A549 treated with ZK216348 at 1 μM for 4 hours (cell line): ENCODE data around the gene FASTK. TPM values are rescaled to one million over a fixed set of nuclear protein-coding genes. Genes with fewer than 3 reads are reported as not detected.

Source experiments
- total RNA-seq: library from RNA; stranded (reverse); fragments of 200-300 nt; extraction: Qiagen RNA extraction; gene quantifications from 5 replicates; pipeline ENCODE4 v1.2.3, GENCODE V29; 2022; ENCODE audit warnings: low read depth

Gene FASTK
- total RNA-seq = 40.8 to 89.4 TPM (median 74.8 TPM) in 5 replicates

GRCh38 chr7:151080522-151081169 is at the start of gene FASTK:
Gene FASTK, minus strand, starts transcription at chr7:151080809. Its CDS starts 43 bp downstream, at chr7:151080766.

GRCh38 chr7:151085691-151086620 is 5.3 kb upstream of the FASTK start, which contains the start of gene AGAP3:
Gene AGAP3, plus strand, starts transcription at chr7:151086475. Its CDS starts 267 bp downstream, at chr7:151086742.

GRCh38 chr7:151083071-151083823 is 2.6 kb upstream of the FASTK start, which contains the start of gene TMUB1:
Gene TMUB1, minus strand, starts transcription at chr7:151083493. Its CDS starts 930 bp downstream, at chr7:151082563.

GRCh38 chr7:151059367-151060112 is 21.1 kb downstream of the FASTK start, which contains the start of gene SLC4A2:
Gene SLC4A2, plus strand, starts transcription at chr7:151059589. Its CDS starts 2,399 bp downstream, at chr7:151061988.

GRCh38 chr7:151057506-151057988 is 23.1 kb downstream of the FASTK start, which contains the start of gene CDK5:
Gene CDK5, minus strand, starts transcription at chr7:151057897. Its CDS starts 49 bp downstream, at chr7:151057848.

GRCh38 chr7:151047976-151048815 is 32.4 kb downstream of the FASTK start, which contains the start of gene ASIC3:
Gene ASIC3, plus strand, starts transcription at chr7:151048531. Its CDS starts 355 bp downstream, at chr7:151048886.

GRCh38 chr7:151028131-151028947 is 52.3 kb downstream of the FASTK start, which contains the start of gene ABCB8:
Gene ABCB8, plus strand, starts transcription at chr7:151028450. Its CDS starts 66 bp downstream, at chr7:151028516.

Other genes with a start within 250 kb of the FASTK start
- gene AOC1, start 228.3 kb downstream of the FASTK start, total RNA-seq = 0.06 TPM in 1 of 5 replicates, not detected in the others
- 0.71 to 1.2 TPM (median 0.98 TPM) in 5 replicates for gene KCNH2, start 102.5 kb downstream of the FASTK start, total RNA-seq
- gene NOS3, start 89.8 kb downstream of the FASTK start, total RNA-seq = 0.07 to 1.0 TPM (median 0.46 TPM) in 5 replicates
- 0.25 to 0.94 TPM (median 0.43 TPM) in 5 replicates for gene ATG9B, start 56.3 kb downstream of the FASTK start, total RNA-seq
- gene ABCB8, start 52.4 kb downstream of the FASTK start, total RNA-seq = 26.6 to 53.5 TPM (median 47.4 TPM) in 5 replicates
- gene ASIC3, start 32.3 kb downstream of the FASTK start, total RNA-seq = 6.8 to 11.5 TPM (median 9.8 TPM) in 5 replicates
- gene CDK5, start 22.9 kb downstream of the FASTK start, total RNA-seq = 31.4 to 36.6 TPM (median 35.2 TPM) in 5 replicates
- 149 to 300 TPM (median 293 TPM) in 5 replicates for gene SLC4A2, start 21.2 kb downstream of the FASTK start, total RNA-seq
- 25.0 to 62.9 TPM (median 56.1 TPM) in 5 replicates for gene TMUB1, start 2.7 kb upstream of the FASTK start, total RNA-seq
- 37.7 to 73.4 TPM (median 64.2 TPM) in 5 replicates for gene AGAP3, start 5.7 kb upstream of the FASTK start, total RNA-seq
- gene GBX1, start 86.9 kb upstream of the FASTK start, total RNA-seq = 0.23 TPM in 1 of 5 replicates, not detected in the others
- not detected in 5 replicates for gene ASB10, start 106.4 kb upstream of the FASTK start, total RNA-seq
- gene H2BK1, start 129.7 kb upstream of the FASTK start, total RNA-seq = not detected in 5 replicates
- gene ABCF2, start 146.4 kb upstream of the FASTK start, total RNA-seq = 49.7 to 70.8 TPM (median 65.5 TPM) in 5 replicates
- gene CHPF2, start 151.7 kb upstream of the FASTK start, total RNA-seq = 29.8 to 50.8 TPM (median 45.0 TPM) in 5 replicates
- 8.0 to 11.8 TPM (median 10.5 TPM) in 5 replicates for gene SMARCD3, start 167.9 kb upstream of the FASTK start, total RNA-seq